Measurements from ENCODE around the gene ZIC4.

The ZIC4 gene

DNA sequence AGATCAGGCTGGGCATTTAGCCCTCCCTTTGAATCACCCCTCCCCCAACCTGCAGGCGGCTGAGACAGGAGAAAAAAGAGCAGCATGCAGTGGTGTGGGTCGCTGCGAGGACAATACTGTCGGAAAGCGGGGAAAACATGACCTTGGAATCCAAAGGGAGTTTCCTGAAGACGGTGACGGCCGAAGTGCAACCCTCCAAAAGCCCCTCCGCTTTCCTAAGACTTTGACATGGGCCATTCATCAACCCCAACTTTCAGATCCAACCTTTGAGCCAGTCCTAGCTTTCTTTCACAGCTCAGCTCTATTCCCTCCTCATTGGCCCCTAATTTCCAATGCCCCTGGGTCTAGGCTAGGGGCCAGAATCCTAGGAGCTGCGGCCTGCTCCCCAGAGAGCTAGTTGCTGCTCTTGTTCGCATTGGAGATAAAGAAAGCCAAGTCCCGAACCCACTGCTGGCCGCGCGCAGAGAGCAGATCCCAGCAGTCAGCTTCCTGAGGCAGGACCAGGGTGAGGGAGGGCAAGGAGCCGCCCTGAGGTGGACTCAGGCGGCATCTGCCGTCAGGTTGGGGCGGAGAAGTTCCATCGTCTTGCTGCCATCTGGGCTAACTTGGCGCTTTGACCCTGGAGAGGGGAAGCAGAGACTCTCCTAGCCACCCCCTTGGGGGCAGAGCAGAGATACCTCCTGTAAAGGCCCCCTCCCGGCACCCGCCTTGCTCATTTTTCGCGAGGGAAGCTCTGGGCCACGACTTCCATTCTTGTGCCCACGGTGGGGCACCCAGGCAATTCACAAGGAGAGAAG, 914 bp downstream of the ZIC4 start:
- DNase-seq (ENCODE audit: extremely low read depth in 1 of 2, low read depth in 1 of 2) = no peak

GRCh38 chr3:147404800-147405230, 1.5 kb downstream of the ZIC4 start:
- no peak for DNase-seq (ENCODE audit: extremely low read depth in 1 of 2, low read depth in 1 of 2)

- DNase-seq (ENCODE audit: extremely low read depth in 1 of 2, low read depth in 1 of 2) = no peak
Observed at GRCh38 chr3:147404000-147404799, 2.1 kb downstream of the ZIC4 start.

GRCh38 chr3:147403511-147403910, 2.8 kb downstream of the ZIC4 start:
- DNase-seq (ENCODE audit: extremely low read depth in 1 of 2, low read depth in 1 of 2) = no peak

DNA sequence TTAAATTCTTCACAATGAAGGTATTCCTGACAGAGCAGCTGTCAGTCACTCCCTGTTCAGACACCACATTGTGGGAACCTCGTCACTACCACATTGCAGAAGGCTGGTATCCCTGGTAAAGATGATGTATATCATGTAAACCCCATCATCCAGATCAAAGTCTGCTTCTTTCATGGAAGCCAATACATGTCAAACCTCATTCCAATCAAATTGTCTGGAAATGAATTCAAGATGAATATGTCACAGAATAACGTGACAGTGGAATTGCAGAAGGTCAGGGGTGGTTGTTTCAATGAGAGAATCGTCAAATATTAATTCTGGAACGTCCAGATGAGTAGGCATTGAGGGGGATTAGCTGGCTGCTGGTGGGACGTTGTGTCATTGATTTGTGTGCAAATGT, 4.2 kb downstream of the ZIC4 start:
- DNase-seq (ENCODE audit: extremely low read depth in 1 of 2, low read depth in 1 of 2) = no peak

DNA sequence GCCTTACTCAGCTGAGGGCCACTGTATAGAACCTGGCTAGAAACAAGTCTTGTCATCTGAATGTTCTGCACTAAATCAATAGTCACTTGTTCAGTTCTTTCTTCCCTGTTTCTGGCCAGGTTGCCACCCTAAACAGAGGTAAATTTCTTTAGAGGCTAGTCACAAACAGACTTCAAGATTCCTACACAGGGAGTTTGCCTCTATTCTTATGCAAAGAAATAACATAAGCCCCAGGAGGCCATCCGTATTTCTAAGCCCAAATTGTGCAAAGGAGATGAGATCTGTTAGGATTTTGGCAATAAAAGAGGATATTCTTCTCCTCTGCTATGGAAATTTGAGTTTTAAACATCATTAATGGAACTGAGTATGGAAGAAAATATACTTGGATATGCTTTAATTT, 4.9 kb downstream of the ZIC4 start:
- DNase-seq (ENCODE audit: extremely low read depth in 1 of 2, low read depth in 1 of 2) = no peak

GRCh38 chr3:147400999-147401398, 5.3 kb downstream of the ZIC4 start:
- DNase-seq (ENCODE audit: extremely low read depth in 1 of 2, low read depth in 1 of 2) = no peak

DNA sequence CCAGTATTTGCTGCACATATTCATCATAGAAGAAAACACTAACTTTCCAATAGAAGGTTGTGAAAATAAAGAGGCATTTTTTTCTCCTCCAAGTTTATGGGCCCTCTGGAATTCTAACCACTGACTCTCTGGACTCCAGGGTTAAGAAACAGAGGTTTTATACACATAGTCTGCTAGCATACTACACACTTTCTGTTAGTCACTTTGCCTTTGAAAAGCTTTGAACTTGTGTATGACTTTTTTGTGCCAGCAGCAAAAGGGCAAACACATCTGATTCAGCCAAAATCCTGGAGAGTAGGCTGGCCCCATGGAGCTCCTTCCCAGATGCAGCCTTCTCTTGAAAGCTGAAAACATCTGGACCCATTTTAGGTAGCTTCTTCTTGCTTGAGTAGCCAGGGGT, 6.2 kb downstream of the ZIC4 start:
- no peak for DNase-seq (ENCODE audit: extremely low read depth in 1 of 2, low read depth in 1 of 2)

DNA sequence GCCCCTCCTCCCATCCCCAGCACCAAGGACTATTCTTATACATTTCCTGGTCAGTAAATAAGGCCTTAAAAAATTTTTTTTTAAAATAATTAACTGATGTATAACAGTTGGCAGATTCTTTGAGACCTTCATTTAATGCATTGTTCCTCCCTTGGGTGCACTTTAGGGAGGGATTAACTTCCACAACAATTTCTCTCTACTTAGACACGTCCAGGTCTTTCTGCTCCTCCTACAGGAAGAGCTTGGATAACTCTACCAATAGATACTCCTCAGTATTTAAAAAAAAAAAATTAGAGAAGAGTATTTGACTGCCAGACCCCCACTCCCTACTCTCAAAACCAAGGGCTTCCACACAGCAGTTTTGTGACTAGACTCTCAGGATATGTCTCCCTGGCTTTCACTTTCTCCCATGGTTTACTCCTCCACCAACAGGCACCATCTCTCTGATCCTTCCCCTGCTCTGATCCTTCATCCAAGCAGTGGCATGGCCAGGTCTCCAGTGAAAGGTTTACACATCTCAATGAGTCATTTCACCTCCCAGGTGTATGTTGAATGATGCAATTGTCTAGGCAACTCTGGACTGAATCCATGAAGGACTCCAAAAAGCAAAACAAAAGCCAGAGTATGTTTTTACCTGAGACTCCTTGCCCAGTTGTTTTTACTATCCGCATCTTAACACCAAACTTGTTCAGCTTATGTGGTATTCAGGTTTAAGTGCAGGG, 7.4 kb downstream of the ZIC4 start:
- DNase-seq (ENCODE audit: extremely low read depth in 1 of 2, low read depth in 1 of 2) = no peak

DNA sequence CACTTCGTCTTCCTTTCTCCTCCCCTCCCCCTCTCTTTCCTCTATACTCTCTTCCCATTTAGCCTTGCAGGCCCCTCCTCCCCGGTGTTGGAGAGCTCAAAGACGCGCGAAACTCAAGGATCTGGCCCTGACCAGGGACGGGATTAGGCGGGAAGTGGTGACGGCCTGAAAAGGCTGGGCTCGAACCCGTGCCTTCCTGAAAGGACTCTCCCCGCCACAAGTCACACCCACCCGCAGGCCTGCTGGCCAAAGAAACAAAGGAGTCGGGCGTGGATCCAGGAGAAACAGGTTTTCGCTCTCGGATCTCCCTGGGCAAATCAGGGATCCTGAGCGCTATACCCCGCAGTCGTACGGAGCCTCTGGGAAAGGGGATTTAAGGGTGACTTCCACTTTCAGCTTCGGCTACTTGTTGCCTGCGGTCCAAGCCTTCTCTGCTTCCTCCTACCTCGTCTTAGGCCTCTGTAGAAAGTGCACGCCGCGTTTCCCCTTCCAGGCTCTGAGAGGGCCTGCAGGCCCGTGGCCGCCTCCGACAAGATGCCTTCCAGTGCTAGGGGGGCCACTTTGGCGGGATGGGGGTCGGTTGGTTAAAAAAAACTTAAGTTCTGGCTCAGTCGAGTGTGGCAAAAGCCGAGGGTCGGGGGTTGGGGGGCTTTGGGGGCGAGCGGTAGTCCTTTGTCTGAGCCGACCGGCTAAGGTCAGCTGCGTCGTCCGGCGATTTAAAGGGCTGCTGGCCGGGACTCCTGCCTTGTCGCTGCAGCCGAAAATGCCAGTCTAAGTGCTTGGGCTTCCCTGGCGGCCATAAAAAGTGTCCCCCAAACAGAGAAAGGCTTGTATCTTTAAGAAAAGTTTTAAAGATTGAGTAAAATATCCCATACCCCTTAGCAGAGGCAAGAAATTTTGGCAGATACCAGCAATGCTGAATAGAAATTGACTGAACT, 8.2 kb downstream of the ZIC4 start:
- no peak for DNase-seq (ENCODE audit: extremely low read depth in 1 of 2, low read depth in 1 of 2)

DNA sequence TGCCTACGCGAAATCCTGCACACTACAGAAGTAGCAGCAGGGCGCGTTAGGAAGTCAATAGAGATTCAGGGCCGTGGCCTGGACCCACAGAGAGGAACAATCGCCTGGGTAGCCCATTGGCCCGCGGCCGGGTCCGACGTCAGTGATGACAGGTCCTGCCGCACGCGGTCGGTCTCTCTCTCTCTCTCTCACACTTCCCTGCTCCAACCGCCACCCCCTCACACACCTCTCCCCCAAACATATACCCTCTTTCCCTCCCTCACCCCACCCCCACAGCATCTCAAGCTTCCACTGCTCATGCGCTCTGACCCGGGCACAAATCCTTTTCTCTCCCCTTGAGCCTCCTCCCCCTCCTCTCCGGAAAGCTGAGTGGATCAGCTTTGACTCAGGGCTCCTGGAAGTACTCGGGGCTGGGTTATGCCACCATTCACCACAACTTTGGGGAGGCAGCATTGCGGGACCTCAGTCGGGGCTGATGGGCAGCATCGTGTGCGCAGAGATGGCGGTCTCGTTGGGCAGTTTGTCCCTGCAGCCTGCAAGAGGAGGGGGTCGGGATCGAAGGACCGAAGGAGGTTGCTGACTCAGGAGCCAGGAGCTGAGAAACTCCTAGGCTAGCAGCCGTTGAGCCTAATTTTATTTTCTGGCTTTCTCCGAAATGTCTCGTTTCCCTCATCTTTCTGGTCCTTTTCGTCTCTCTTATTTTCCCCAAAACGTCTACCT, 9.0 kb downstream of the ZIC4 start:
- no peak for DNase-seq (ENCODE audit: extremely low read depth in 1 of 2, low read depth in 1 of 2)

GRCh38 chr3:147396712-147397046, 9.7 kb downstream of the ZIC4 start:
- no peak for DNase-seq (ENCODE audit: extremely low read depth in 1 of 2, low read depth in 1 of 2)

DNA sequence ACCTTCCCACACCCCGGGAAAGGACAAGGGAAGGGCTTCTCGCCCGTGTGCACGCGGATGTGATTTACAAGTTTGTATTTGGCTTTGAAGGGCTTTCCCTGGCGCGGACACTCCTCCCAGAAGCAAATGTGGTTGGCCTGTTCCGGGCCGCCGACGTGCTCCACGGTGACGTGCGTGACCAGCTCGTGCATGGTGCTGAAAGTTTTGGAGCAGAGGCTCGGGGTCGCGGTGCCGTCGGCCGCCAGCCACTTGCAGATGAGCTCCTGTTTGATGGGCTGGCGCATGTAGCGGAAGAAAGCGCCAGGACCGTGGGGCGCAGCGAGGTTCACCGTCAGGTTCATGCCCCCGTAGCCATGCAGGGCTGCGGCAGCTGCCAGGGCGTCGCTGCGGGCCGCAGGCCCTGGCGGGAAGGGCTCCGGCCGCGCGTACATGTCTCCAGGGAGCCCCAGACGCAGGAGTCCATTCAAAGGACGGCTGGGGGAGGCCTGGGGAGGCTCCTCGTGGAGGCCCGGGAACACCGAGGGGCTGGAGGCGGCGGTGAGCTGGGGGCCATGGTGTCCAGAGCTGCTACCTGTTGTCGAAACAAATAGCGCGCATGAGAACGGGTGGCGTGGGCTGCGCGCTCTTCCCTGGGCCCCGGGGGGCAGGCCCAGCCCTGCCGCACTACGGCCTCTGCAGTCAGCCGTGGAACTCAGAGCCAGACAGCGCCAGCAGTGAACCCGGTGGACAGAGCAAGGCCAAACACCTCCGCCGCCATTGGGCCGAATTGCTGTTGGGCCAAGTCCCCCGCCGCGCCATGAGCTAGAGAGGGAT, 10.2 kb downstream of the ZIC4 start:
- DNase-seq (ENCODE audit: extremely low read depth in 1 of 2, low read depth in 1 of 2) = no peak

DNA sequence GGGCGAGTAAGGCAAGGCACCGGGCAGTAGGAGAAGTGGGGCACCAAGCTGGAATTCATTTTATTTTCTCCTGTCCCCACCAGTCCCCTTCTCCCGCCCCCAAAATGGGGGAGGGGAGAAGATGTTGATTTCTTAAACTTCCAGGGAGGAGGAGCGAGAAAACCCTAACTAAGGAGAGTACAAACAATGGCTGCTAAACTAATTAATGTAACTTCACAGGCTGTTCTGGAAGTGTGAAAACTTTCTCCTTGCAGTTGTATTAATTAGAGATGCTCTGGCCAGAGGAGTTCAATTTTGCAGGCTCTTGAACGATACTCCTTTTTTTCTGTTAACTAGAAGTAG, 11.5 kb downstream of the ZIC4 start:
- DNase-seq (ENCODE audit: extremely low read depth in 1 of 2, low read depth in 1 of 2) = no peak

DNA sequence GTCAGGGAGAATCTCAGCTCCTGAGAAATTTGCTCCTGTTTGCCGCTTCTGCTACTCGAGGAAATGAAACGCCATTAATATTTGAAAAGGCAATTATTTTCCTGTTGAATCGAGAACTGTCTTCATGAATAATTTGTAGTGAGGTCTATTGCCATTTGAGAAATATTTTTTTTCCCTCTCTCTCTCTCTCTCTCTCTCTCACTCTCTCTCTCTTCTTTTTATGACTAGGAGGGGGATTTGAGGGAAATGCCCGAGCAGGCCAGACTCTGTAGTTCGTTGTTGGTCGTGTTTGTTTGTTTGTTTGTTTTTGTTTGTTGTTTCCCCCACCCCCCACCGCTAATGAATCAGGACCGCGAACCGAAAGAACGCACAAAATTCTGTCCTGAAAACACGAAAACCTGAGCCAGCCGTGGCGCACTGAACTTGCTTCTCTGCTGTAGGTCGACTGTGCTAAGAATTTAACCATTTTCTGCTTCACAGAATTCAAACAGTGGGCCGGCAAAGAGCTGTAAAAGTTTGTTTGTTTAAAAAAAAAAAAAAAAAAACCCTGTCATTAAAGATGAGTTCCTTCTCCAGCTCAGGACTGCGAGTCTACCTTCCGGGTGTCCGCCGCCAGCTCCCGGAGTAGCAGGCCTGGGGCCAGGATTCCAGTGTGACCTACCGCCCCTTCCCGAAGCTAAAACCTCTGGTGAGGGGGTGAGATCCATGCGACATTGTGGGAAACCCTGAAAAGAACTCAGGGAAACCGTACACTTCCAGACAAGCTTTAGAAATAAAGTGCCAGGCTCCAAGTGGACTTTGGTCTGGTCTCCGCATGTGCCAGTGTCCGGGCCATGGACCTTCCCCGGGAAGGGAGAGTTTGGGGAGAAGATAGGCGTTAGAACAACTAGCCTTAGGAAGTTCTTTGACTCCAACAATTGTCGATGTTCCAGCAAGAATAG, 12.1 kb downstream of the ZIC4 start:
- DNase-seq (ENCODE audit: extremely low read depth in 1 of 2, low read depth in 1 of 2) = no peak

- no peak for DNase-seq (ENCODE audit: extremely low read depth in 1 of 2, low read depth in 1 of 2)
Observed at GRCh38 chr3:147393261-147393942, 12.9 kb downstream of the ZIC4 start.

GRCh38 chr3:147392625-147392946, 13.8 kb downstream of the ZIC4 start:
- DNase-seq (ENCODE audit: extremely low read depth in 1 of 2, low read depth in 1 of 2) = no peak

Measured in stimulated activated CD8-positive, alpha-beta memory T cell treated with anti-CD3 and anti-CD28 coated beads, Interleukin-7, amount 100 ng/mL, for 48 hours (primary cell).